Measurements from ENCODE around the gene TPSAB1. TPM values are rescaled to one million over a fixed set of nuclear protein-coding genes. Genes with fewer than 3 reads are reported as not detected.

TPSAB1 gene
- total RNA-seq, 1 experiment from 2014 or later = not detected

- H3K27me3 ChIP-seq (ENCODE audit: insufficient read depth, low read depth) = peaks cover 73% of the 10 kb centered on the region
- no peak overlapping the region for H3K4me2 ChIP-seq
- CTCF ChIA-PET = interaction anchor here (0.6 kb wide), 1 partner anchor 413 kb away, joined by 3 read pairs; no protein-coding TSS in a partner anchor
- H3K27ac ChIP-seq = no peak overlapping the region
- POLR2A ChIA-PET (ENCODE audit: unreplicated experiment) = no interaction called here
- H3K4me3 ChIP-seq = no peak overlapping the region
- no peaks in the 10 kb centered on the region for H3K9me3 ChIP-seq (ENCODE audit: insufficient read depth, low read depth)
- no peaks in the 10 kb centered on the region for H3K9me2 ChIP-seq (ENCODE audit: insufficient read depth)
- no peak for DNase-seq
- no peaks in the 10 kb centered on the region for H4K20me1 ChIP-seq (ENCODE audit: insufficient read depth)
- H2AFZ ChIP-seq = no peak overlapping the region
- no peaks in the 10 kb centered on the region for H3K36me3 ChIP-seq (ENCODE audit: low read depth)
- H3K79me2 ChIP-seq (ENCODE audit: low read depth) = no peaks in the 10 kb centered on the region
- H3K4me1 ChIP-seq (replicated peaks; ENCODE audit: insufficient read depth) = no peaks in the 10 kb centered on the region; the same call in 1 of the 2 replicates
- intact Hi-C loops (cut with micrococcal nuclease; ENCODE audit: unreplicated experiment) = no loop called here
- TF ChIP-seq CTCF (conservative IDR thresholded peaks at IDR 0.05) = no peak
- no peak for TF ChIP-seq EZH2 (IDR thresholded peaks at IDR 0.05; ENCODE audit: low read depth)
- BruUV-seq (replicated peaks) = no TSS peak
- H3F3A ChIP-seq (ENCODE audit: insufficient read depth, low read depth) = 0 out of 2 replicates have a peak, but pooled peaks cover 5% of the 10 kb centered on the region
These were observed 22.3 kb downstream of the TPSAB1 start for GRCh38 chr16:1262846-1263221.

DNA sequence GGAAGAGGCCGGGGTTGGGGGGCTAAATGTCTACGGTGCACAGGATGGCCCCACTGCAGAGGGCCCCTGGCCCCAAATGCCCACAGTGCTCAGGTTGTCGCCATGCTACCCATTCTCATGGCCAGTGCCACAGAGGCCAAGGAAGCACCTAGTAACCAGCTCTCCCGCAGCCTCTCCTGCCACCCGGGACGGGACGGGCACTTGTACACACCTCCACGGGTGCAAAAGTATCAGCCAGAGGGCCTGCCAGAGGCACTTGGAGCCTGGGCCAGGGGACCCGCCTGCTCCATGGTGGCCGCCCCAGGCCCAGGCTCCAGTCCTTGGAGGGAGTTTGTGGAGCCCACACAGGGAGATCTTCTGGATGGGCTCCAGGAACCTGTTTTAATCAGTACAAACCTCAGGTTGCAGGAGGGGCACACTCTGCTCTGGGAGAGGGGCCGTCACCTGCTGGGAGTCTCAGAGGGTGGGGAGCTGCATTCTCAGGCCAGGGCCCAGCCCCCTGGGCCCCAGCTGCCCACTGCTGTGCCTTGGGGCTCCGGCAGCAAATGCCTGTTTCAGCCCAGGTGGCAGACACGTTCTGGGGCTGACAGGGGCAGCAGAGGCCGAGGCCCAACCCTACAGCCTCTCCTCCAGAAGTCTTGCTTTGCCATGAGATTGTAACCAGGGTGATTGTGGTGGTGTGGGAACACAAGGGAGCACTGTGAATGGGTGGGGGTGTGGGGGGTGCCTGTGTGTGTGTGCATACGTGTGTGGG lies 23.3 kb downstream of the TPSAB1 start:
- CTCF ChIA-PET = no interaction called here
- Histone ChIP-seq H4K20me1 (ENCODE audit: insufficient read depth) (no peaks in the 10 kb centered on the region), H3K36me3 (ENCODE audit: low read depth) (no peaks in the 10 kb centered on the region), H3F3A (ENCODE audit: insufficient read depth, low read depth) (0 out of 2 replicates have a peak, but pooled peaks cover 5% of the 10 kb centered on the region), H3K4me1 (replicated peaks; ENCODE audit: insufficient read depth) (no peaks in the 10 kb centered on the region; the same call in 1 of the 2 replicates), H2AFZ (no peak overlapping the region), H3K4me3 (no peak overlapping the region), H3K9me2 (ENCODE audit: insufficient read depth) (no peaks in the 10 kb centered on the region), H3K4me2 (no peak overlapping the region), H3K27me3 (ENCODE audit: insufficient read depth, low read depth) (peaks cover 73% of the 10 kb centered on the region), H3K79me2 (ENCODE audit: low read depth) (no peaks in the 10 kb centered on the region), H3K9me3 (ENCODE audit: insufficient read depth, low read depth) (no peaks in the 10 kb centered on the region), H3K27ac (no peak overlapping the region)
- intact Hi-C loops (cut with micrococcal nuclease; ENCODE audit: unreplicated experiment) = no loop called here
- no peak for TF ChIP-seq CTCF (conservative IDR thresholded peaks at IDR 0.05)
- no peak for TF ChIP-seq EZH2 (IDR thresholded peaks at IDR 0.05; ENCODE audit: low read depth)
- DNase-seq = no peak
- POLR2A ChIA-PET (ENCODE audit: unreplicated experiment) = no interaction called here
- no TSS peak for BruUV-seq (replicated peaks)

GRCh38 chr16:1264345-1265089 lies 24.0 kb downstream of the TPSAB1 start:
- Histone ChIP-seq H4K20me1 (ENCODE audit: insufficient read depth) (no peaks in the 10 kb centered on the region), H3K36me3 (ENCODE audit: low read depth) (no peaks in the 10 kb centered on the region), H3F3A (ENCODE audit: insufficient read depth, low read depth) (0 out of 2 replicates have a peak, but pooled peaks cover 5% of the 10 kb centered on the region), H3K9me2 (ENCODE audit: insufficient read depth) (no peaks in the 10 kb centered on the region), H3K9me3 (ENCODE audit: insufficient read depth, low read depth) (no peaks in the 10 kb centered on the region), H3K27ac (no peak overlapping the region), H3K4me1 (replicated peaks; ENCODE audit: insufficient read depth) (no peaks in the 10 kb centered on the region; the same call in 1 of the 2 replicates), H3K79me2 (ENCODE audit: low read depth) (no peaks in the 10 kb centered on the region), H3K4me2 (no peak overlapping the region), H3K4me3 (no peak overlapping the region), H2AFZ (no peak overlapping the region), H3K27me3 (ENCODE audit: insufficient read depth, low read depth) (peaks cover 66% of the 10 kb centered on the region)
- ChIA-PET POLR2A (ENCODE audit: unreplicated experiment) (no interaction called here), CTCF (no interaction called here)
- no peak for TF ChIP-seq CTCF (conservative IDR thresholded peaks at IDR 0.05)
- TF ChIP-seq EZH2 (IDR thresholded peaks at IDR 0.05; ENCODE audit: low read depth) = no peak
- intact Hi-C loops (cut with micrococcal nuclease; ENCODE audit: unreplicated experiment) = no loop called here
- DNase-seq = no peak
- no TSS peak for BruUV-seq (replicated peaks)

Data from PC-9 (cell line).